ENCODE measurements around the gene KRT86.

DNA sequence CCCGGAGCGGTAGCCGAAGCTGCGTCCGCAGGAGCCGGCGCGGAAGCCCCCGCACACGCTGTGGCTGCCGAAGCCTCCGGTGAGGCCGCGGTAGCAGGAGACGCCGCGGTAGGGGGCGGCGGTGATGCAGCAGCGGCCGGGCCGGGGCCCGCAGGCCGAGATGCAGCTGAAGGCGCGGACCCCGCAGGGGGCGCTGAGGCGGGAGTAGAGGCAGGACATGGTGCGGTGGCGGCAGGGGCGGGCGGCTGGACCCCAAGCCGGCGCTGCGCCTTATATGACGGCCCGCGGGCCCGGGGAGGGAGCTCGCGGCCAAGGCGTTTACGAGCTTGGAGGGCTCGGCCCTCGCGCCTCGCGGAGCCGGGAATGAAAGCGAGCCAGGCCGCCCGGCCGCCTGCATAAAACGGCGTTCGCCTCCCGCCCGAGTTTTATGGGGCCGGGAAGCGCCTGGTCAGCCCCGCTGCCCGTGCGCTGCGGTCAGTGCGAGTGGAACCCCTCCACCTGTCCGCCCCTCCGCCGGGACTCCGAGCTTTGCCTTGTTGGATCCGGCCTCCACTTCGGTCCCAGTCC is 16.0 kb upstream of the KRT86 start:
- TF ChIP-seq CTCF (IDR thresholded peaks at IDR 0.05; ENCODE audit: low read length) (no peak), EZH2 (optimal IDR thresholded peaks at IDR 0.05; ENCODE audit: low read depth, low read length) (no peak), EZH2phosphoT487 (IDR thresholded peaks at IDR 0.05; ENCODE audit: low read length) (no peak)

Measured in MM.1S (cell line).